ENCODE results near the gene TRMO. TPM values are rescaled to one million over a fixed set of nuclear protein-coding genes. Genes with fewer than 3 reads are reported as not detected.

Gene TRMO
- total RNA-seq, 1 experiment from 2014 or later: 8.6 TPM

DNA sequence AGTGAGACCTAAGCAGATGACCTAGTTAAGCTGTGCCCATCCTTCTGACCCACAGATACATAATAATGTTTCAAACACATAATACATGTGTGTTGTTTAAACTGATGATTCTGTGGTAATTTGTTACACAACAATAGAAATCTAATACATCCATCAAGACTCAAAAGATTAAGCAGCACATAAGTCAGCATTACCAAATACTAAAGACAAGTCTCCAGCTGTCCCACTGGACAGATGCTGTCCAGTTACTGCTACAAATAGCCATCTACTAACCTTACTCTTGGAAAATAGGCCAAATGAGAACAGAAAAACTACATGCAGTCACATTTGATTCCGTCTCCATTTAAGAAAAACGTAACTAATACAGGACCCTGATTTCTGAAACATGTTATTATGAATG is 10.8 kb downstream of the TRMO start:
- Histone ChIP-seq H3K9me3 (ENCODE audit: control insufficient read depth, low read depth, low read length) (no peaks in the 10 kb centered on the region), H2BK5ac (ENCODE audit: insufficient read length, low read length) (no peak overlapping the region), H4K8ac (replicated peaks; ENCODE audit: insufficient read length, low read depth, low read length) (no peak overlapping the region), H3K9ac (ENCODE audit: extremely low read depth, insufficient read length, low read length) (no peak overlapping the region), H4K91ac (ENCODE audit: insufficient read length, low read depth, low read length) (no peak overlapping the region), H3K4me1 (ENCODE audit: insufficient read depth, low read length) (no peaks in the 10 kb centered on the region), H2BK120ac (ENCODE audit: low read depth, low read length, poor library complexity, severe bottlenecking) (no peak overlapping the region), H3K14ac (ENCODE audit: insufficient read depth, low read length) (no peak overlapping the region), H3K23me2 (ENCODE audit: insufficient read length, low read depth, low read length, poor library complexity, severe bottlenecking) (no peaks in the 10 kb centered on the region), H3K56ac (ENCODE audit: insufficient read length, low read depth, low read length) (no peak overlapping the region), H3K27ac (ENCODE audit: insufficient read length, low read depth, low read length) (no peak overlapping the region), H2BK15ac (ENCODE audit: low read depth, low read length) (no peak overlapping the region), H2BK12ac (ENCODE audit: insufficient read length, low read depth, low read length) (no peak overlapping the region), H3T11ph (ENCODE audit: low read length) (no peak overlapping the region), H3K79me1 (ENCODE audit: insufficient read depth, low read depth, low read length, poor library complexity, severe bottlenecking) (no peaks in the 10 kb centered on the region), H4K5ac (ENCODE audit: insufficient read length, low read depth, low read length) (no peak overlapping the region), H3K79me2 (ENCODE audit: insufficient read depth, low read length) (no peaks in the 10 kb centered on the region), H2AFZ (ENCODE audit: low read length) (no peak overlapping the region), H2BK20ac (ENCODE audit: low read depth, low read length, poor library complexity, severe bottlenecking) (no peak overlapping the region), H3K27me3 (ENCODE audit: insufficient read depth, low read length) (no peaks in the 10 kb centered on the region), H2AK5ac (ENCODE audit: insufficient read length, low read length) (no peak overlapping the region), H4K20me1 (ENCODE audit: control insufficient read depth, insufficient read depth, insufficient read length) (no peaks in the 10 kb centered on the region), H3K18ac (ENCODE audit: insufficient read length, low read depth, low read length) (no peak overlapping the region), H3K4me2 (ENCODE audit: insufficient read depth, insufficient read length, low read length) (no peak overlapping the region), H3K4ac (ENCODE audit: low read depth, low read length) (no peak overlapping the region), H3K23ac (ENCODE audit: insufficient read length, low read depth, low read length) (no peak overlapping the region)
- WGBS (ENCODE audit: extremely low coverage, insufficient read length, low lambda C conversion rate): no CpG with 5 or more reads among the region's 2 CpGs
- TF ChIP-seq, protein P1, sequence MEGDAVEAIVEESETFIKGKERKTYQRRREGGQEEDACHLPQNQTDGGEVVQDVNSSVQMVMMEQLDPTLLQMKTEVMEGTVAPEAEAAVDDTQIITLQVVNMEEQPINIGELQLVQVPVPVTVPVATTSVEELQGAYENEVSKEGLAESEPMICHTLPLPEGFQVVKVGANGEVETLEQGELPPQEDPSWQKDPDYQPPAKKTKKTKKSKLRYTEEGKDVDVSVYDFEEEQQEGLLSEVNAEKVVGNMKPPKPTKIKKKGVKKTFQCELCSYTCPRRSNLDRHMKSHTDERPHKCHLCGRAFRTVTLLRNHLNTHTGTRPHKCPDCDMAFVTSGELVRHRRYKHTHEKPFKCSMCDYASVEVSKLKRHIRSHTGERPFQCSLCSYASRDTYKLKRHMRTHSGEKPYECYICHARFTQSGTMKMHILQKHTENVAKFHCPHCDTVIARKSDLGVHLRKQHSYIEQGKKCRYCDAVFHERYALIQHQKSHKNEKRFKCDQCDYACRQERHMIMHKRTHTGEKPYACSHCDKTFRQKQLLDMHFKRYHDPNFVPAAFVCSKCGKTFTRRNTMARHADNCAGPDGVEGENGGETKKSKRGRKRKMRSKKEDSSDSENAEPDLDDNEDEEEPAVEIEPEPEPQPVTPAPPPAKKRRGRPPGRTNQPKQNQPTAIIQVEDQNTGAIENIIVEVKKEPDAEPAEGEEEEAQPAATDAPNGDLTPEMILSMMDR (conservative IDR thresholded peaks at IDR 0.05): no peak
- no peaks in the 10 kb centered on the region for H3K27me3 Mint-ChIP-seq (ENCODE audit: low read depth)
- no peak overlapping the region for H3K4me3 Mint-ChIP-seq
- DNase-seq: no peak
- no peaks in the 10 kb centered on the region for H3K4me1 Mint-ChIP-seq
- H3K36me3 Mint-ChIP-seq (ENCODE audit: insufficient read depth in 1 of 3, low read depth in 3 of 3): peaks cover 0 to 13% (median 6%) of the 10 kb centered on the region in 3 experiments; a peak in 2 of 7 replicates
- H3K9me3 Mint-ChIP-seq: no peaks in the 10 kb centered on the region
- H3K27ac Mint-ChIP-seq: no peak overlapping the region

Measured in H9 (cell line).